GM21381 (cell line): ENCODE data around the gene UBE3C.
"Not testable (repeated sequence)": the region's sequence is repeated elsewhere in the genome, so short reads cannot be mapped to it uniquely, and the experiment has no call there.

Experiments used
- ATAC-seq: cut with Tn5 transposase; IDR thresholded peaks from one replicate; pipeline ENCODE4 v1.9.1; 2021; ENCODE audit warnings: mild to moderate bottlenecking, moderate library complexity; ENCODE audit not compliant: unreplicated experiment

Gene UBE3C

DNA sequence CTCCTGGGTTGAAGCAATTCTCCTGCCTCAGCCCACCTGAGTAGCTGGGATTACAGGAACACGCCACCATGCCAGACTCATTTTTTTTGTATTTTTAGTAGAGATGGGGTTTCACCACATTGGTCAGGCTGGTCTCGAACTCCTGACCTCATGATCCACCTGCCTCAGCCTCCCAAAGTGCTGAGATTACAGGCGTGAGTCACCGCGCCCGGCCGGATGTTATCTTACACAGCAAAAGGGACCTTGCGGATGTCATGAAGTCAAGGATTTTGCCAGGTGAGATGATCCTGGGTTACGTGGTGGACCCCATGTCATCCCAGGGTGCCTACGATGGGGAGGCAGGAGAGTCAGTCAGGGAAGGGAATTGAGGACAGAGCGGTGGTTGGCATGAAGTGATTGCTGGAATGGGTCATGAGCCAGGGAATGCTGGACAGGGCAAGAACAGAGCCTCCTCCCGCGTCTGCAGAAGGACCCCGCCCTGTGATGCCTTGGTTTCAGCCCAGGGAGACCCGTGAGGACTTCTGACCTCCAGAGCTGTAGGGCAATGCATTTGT, 8.7 kb upstream of the UBE3C start:
- ATAC-seq: no peak

DNA sequence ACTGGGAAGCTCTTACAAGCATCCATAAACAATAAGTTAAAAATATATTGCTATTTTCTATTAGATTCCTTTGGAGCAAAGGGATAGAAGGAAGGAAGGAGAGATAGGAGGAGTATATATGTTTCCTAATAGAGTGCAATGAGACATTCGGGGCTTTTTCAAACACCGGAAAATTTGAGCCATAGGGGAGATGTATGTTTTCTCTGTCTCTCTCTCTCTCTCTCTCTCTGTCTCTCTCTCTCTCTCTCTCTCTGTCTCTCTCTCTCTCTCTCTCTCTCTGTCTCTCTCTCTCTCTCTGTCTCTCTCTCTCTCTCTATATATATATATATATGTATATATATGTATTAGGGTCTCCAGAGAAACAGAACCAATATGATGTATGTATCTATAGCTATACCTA, 7.9 kb upstream of the UBE3C start:
- not testable (repeated sequence) for ATAC-seq

DNA sequence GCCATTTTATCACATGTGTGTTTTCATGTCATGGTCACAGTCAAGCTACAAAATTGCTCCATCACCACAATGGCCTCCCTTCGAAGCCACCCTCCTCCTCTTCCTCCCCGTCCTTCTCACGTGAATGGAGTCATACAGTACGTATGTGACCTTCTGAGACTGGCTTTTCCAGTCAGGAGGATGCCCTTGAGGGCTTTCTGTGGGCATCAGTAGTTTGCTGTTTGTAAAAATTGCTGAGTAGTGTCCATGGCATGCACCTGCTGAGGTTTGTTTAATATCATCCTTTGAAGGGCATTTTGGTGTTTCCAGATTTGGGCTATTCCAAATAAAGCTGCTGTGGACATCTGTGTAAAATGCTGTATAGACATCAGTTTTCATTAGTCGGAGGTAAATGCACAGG, 5.9 kb upstream of the UBE3C start:
- ATAC-seq: no peak

DNA sequence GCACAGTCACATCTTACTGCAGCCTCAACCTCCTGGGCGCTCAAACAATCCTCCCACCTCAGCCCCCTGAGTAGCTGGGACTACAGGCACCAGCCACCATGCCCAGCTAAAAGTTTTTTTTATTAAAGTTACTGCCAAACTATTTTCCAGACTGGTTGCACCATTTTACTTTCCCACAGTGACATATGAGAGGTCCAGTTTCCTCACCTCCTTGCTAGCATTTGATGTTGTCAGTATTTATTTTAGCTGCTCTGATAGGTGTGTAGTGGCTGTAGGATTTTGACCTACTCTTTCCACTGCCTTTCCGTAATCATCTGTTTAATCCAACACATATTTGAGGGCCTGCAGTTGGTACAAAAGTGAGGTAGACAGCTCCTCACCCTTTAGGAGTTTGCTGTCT, 5.4 kb upstream of the UBE3C start:
- no peak for ATAC-seq

DNA sequence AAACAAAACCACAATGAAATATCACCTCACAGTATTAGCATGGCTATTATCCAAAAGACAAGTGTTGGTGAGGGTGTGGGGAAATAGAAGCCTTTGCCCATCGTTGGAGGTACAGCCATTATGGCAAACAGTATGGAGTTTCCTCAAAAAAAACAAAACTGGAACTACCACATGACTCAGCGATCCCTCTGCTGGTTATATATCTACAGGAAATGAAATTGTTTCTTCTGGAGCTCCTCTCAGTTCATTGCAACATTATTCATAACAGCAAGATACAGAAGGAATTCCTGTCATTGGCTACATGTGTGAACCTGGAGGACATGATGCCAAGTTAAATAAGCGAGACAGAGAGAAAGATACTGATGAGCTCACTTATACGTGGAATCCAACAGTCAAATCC, 2.4 kb upstream of the UBE3C start:
- no peak for ATAC-seq

DNA sequence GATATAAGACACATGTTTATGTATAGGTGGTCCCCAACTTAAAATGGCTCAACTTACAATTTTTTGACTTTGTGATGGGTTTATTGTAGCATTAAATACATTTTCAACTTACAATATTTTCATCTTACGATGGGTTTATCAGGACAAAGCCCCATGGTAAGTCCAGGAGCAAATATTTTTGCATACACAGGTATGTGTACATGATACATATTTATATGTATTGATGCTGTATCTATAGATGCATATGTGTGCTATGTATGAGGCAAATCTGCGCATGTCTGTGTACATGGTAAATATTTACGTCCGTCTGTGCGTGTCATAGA, 664 bp upstream of the UBE3C start:
- no peak for ATAC-seq

DNA sequence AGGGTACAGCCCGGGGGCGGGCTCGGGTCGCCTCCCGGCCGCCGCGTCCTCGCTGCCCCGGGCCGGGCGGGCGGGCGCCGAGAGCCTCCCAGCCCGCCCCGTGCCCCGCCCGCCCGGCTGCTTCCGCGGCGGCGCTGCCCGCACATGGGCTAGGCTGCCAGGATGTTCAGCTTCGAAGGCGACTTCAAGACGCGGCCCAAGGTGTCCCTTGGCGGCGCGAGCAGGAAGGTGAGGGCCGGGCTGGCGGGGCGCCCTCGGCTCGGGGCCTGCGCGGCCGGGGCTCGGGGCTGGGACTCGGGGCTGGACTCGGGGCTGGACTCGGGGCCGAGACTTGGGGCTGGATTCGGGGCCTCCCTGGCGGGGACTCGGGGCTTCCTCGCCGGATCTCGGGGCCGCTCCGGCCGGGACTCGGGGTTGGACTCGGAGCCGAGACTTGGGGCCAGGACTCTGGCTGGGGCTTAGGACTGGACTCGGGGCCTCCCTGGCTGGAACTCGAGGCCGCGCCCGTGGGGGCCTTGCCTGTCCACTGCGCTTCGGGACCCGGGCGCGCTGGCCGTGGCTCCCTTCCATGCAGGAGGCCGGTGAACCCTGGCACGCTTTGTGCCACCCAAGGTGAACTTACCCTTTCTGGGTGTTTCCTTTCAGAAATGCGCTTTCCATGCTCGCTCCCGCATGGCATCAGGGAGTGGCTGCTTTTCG, 534 bp downstream of the UBE3C start:
- peak; percentile 54 for ATAC-seq

DNA sequence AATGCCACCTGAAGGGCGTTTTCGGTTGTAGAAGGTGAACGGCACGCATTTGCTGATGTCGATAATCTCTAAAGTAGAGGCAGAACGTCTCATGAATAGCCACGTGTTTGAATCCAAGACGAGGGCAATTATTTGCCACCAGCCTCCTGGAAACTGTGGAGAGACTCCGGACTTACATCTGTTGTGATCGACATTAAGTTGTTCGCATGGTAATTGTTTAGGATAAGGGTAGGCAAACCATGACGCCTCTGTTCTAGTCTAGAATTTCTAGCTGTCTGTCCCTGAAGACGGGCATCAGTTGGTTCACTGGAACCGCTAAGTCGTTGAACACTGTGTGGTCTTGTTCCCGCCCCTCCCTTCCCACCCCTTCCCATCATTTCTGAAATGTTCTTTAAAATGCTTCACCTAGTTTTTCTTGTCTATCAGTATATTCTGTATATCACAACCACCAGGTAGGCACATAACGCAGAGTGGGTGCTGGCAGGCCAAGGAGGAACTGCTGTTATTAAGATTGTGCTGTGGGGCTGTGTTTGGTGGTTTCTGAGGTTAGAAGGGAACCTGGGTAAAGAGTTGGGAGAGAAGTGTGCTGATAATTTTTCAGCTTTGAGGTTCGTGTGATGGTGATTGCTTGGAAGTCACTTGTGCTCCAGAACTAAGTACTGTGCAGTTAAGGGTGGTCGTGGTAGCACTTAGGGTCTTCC, 1.2 kb downstream of the UBE3C start:
- ATAC-seq: no peak

DNA sequence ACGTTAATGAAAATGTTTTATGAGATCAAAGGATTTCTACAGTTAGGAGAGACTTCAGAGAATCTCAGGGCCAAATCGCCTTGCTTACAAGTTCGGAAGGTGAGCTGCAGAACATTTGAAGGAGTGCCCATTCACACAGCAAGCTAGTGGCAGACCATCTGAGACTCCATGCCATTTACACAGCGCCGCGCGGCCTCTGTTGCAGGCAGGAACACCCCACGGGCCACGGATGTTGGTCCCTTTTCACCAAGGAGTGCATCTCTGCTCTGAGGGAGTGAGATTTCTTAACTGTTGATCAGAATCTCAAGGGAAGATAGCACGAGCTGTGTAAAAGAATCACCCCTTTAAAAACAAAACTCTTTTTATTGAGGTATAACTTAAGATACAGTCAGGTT, 1.8 kb downstream of the UBE3C start:
- no peak for ATAC-seq

DNA sequence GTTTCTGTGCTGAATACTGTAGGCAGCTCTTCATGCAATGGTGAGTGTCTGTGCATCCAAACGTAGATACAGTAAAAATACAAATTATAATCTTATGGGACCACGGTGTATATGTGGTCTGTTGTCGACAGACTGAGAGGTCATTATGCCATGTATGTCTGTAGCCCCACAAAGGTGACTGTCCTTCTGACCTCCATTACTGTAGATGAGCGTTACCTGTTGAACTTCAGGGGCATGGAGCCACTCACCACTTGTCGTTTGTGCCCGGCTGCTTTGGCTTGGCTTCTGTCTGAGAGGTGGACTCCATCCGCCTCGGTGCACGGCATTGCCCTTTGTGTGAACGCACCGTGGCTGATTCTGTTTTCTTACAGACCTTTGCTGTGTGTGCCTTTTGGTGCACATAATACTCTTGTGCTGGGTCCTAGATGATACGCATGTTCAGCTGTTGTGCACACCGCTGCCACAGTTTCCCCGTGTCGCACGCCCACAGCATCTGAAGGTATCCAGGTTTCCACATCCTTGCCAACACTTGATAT, 2.9 kb downstream of the UBE3C start:
- ATAC-seq: no peak

DNA sequence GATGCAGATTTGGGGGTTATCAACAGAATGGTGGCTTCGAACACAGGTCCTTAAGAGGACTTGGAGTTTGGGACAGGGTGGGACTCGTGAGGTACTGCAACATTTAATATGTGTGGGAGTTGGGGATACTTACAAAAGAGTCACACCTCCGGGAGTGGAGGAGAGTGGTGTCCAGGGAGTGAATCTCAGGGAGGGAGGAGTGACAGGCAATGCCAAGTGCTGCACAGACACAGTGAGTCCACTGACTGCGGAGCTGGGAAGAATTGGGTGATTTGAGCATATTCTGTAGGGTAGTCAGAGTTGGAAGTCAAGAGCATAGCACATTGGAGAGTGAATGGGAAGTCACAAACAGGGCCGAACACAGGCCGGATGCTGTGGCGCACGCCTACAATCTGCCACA, 5.1 kb downstream of the UBE3C start:
- ATAC-seq: no peak

DNA sequence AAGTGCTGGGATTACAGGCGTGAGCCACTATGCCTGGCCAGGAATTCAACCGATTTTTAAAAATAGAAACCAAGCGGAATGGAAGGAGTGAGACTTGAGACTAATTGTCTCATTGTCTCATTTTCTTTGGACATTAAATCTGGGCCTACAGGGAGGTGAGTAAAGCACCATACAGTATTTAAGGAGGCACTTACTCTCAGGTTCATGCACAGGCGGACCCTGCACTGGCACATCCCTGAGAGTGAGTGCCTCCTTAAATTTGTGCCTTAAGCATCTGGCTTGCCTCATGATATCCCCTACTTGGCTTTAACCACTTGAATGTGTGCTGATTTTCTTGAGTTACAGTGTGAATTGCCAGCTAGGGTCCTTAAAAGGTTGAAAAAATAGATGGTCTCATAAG, 10.6 kb downstream of the UBE3C start:
- no peak for ATAC-seq

DNA sequence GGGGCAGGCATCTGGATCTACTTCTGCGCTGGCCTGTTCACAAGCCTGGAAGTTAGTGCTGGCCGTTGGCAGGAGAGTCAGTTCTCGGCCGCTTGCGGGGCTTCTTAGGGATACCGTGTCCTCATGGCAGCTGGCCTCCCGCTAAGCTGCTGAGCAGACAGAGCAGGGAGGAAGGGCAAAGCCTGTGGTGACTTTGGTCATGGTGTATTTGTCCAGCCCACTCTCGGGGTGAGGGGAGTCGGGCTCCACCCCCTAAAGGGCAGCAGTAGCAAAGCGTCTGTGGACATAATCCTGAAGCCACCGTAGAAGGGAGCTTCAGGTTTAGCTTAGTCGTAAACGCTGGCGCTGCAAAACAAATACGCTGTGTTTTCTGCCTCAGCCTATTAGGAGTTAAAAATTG, 12.2 kb downstream of the UBE3C start:
- ATAC-seq: no peak

DNA sequence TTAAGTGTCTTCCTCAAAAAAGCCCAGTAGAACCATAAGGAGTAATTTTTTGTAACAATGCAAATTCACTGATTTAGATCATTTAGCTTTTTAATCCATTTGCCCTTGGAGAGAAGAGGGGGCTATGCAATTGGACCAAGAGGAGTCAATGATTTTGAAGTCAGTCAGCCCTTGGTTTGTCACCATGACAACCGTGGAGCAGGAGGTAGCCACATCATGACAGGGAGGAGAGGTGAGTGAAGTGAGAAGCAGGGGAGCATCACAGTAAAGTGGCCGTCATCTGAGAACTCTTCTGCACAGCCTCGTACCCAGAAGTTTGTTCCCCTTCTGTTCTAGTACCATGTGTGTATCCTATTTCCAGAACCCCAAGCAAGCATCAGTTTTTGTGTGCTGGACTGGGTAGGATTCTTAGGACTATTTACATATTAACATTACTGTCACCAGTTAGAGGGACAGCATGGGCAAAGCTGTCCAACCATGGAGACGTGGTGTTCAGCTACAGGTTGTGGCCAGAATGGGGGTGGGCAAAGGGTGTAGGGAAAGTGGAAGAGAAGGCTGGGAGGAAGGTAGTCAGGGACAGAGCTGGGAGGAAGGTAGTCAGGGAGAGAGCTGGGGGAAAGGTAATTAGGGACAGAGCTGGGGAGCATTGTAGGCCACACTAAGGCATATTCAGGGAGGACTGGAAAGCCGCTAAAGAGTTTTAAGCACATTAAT, 13.1 kb downstream of the UBE3C start:
- no peak for ATAC-seq

DNA sequence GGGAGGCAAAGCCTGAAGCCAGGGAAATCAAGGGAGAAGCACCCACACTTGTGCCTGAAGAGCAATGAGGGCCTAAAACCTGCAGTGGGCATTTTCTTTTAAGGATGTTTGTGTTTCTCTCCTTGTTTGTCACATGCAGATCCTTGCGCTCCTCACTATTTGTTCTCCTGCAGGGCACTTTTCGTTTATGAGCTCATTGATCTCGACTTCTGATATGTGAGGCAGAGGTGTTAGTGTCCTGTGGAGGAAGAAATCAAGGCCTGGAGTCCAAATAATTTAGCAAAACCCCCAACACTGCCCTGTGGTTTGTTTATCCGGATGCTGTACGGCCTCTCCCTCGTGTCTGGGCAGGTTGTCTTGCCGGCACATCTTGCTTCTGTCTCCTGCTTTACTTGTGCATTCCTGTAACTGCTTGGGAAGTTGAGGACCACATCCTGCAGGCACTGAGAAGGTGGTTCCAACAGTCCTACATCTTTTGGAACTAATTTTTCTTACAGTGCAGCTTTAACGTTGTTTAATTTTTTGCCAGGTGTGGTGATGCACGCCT, 13.7 kb downstream of the UBE3C start:
- no peak for ATAC-seq

DNA sequence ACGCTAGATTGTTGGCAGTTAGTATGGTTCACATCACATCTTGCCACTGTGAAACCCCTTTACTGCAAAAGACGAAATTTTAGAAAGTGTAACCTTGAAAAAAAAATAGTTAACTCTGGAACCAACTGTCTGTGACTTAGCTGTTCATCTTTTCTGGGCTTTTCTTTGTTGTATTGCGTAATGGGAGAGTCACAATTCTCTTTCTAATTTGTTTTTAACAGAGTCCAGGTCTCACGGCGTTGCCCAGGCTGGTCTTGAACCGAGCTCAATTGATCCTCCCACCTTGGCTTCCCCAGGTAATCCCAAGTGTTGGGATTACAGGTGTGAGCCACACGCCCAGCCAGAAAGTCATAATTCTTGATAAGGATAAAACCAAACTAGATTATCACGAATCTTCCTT, 14.5 kb downstream of the UBE3C start:
- no peak for ATAC-seq

DNA sequence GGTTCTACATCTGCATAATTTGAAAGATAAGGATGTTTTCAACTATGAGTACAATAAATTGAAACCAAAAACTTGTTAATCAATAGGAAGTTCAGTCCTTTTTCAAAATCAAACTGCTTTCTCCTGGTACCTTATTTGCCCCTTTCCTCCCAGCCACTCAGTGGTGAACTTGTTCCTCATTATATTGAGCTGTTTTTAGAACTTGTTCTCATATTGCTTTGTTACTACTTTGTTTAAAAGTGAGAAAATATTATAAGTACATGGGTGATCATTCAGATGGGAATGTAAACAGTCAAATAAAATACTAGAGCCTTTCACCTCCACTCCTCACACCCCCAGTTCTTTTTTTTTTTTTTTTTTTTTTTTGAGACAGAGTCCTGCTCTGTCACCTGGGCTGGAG, 17.2 kb downstream of the UBE3C start:
- no peak for ATAC-seq

DNA sequence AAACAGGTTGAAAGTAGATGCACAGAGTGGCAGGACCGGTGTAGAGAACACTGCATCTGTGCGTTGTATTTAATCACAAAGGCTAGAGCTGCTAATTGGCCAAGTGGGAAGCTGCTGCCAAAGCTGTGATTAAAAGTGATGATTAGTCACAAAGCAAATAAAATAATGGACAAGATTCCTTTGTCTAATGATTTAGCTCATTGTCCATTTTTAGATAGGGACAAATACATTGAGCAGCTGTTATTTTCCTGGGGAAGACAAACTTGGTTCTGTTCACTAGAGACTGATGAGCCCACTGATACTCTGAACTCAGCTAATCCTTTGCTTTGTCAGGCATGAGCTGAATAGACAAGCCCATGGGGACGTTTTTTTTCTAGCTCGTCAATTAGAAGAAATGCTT, 19.7 kb downstream of the UBE3C start:
- no peak for ATAC-seq

DNA sequence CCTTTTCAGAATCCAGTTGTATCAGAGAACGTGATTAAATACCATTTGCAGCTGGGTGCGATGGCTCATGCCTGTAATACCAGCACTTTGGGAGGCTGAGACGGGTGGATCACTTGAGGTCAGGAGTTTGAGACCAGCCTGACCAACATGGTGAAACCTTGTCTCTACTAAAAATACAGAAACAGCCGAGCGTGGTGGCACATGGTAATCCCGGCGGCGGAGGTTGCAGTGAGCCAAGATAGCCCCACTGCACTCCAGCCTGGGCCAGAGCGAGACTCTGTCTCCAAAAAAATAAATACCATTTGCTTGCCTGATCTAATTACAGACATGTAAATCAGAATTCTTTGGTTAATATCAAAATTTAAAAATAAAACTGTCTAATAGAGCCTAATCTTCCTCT, 20.8 kb downstream of the UBE3C start:
- ATAC-seq: not testable (repeated sequence)

DNA sequence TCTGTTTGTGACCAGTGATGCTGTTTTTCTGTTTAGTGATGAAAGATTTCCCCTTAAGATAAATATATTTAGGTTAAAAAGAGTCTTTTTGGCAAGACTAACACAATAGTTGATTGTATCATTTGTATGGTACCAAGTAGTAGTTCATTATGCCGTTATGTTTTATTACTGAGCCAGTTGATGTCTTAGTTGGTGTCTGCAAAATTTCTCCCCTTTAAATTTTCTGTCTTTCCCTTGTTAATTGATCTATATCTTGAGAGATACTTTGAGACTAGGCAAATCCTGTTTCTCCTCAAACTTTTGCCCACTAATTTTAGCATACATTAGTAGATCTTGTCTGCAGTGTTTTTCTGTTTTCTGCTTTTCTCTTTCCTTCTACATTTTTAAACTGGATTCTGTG, 21.7 kb downstream of the UBE3C start:
- ATAC-seq: no peak

DNA sequence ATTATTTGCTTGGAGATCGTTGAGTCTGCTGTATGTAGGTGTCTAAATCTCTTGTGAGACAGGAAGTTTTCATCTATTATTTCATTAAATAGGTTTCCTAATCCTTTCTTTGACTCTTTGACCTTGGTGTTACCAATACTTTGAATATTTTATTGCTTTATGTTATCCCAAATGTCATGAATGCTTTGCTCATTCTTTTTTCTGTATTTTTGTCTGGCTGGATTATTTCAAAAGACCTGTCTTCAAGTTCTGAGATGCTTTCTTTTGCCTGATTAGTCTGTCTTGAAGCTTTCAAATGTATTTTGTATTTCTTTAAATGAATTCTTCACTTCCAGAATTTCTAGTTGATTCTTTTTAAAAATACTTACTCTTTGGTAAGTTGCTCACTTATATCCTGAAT, 27.3 kb downstream of the UBE3C start:
- ATAC-seq: no peak

DNA sequence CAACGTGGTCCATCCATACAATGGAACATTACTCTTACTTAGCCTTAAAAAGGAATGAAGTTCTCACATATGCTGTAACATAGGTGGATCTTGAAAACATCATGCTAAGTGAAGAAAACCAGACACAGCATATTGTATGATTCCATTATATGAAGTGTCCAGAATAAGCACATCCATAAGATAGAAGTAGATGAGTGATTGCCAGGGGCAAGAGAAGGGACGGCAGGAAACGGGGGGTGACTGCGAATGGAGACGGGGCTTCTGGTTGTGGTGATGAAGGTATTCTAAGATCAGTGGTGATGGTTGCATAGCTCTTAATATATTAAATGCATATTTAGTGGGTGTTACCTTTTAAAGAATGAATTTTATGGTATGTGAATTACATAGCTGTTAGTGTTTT, 29.8 kb downstream of the UBE3C start:
- no peak for ATAC-seq
